ENCODE data around the gene ESPNL.
"Not testable (repeated sequence)": the region's sequence is repeated elsewhere in the genome, so short reads cannot be mapped to it uniquely, and the experiment has no call there.

ESPNL gene

GRCh38 chr2:238168196-238169047 is 68.3 kb downstream of the ESPNL start:
- no peak for DNase-seq (ENCODE audit: low read depth, low spot score)
- Histone ChIP-seq H3K36me3 (ENCODE audit: control insufficient read depth, insufficient read depth, low read length) (peaks cover 7% of the 10 kb centered on the region), H3K27me3 (ENCODE audit: control insufficient read depth, insufficient read depth, low read length) (peaks cover 6% of the 10 kb centered on the region; the same call in 1 of the 2 replicates), H3K9me3 (ENCODE audit: control insufficient read depth, insufficient read depth, low read length) (no peaks in the 10 kb centered on the region), H3K4me3 (ENCODE audit: low read length) (no peak overlapping the region), H3K4me1 (ENCODE audit: control insufficient read depth, insufficient read depth, low read length) (no peaks in the 10 kb centered on the region), H3K27ac (ENCODE audit: low read length) (no peak overlapping the region)
- no CpG with 5 or more reads among the region's 13 CpGs for WGBS (ENCODE audit: insufficient coverage, insufficient read length)

GRCh38 chr2:238169048-238169707 is 69.0 kb downstream of the ESPNL start:
- Histone ChIP-seq H3K36me3 (ENCODE audit: control insufficient read depth, insufficient read depth, low read length) (peaks cover 8% of the 10 kb centered on the region; the same call in 1 of the 2 replicates), H3K27ac (ENCODE audit: low read length) (no peak overlapping the region)
- WGBS (ENCODE audit: insufficient coverage, insufficient read length), result no CpG with 5 or more reads among the region's 6 CpGs

GRCh38 chr2:238169708-238170251 is 69.6 kb downstream of the ESPNL start:
- no peak overlapping the region for H3K4me3 ChIP-seq (ENCODE audit: low read length)
- DNase-seq (ENCODE audit: low read depth, low spot score), result no peak
- no CpG with 5 or more reads among the region's 5 CpGs for WGBS (ENCODE audit: insufficient coverage, insufficient read length)
- H3K36me3 ChIP-seq (ENCODE audit: control insufficient read depth, insufficient read depth, low read length), result peaks cover 10% of the 10 kb centered on the region; the same call in 1 of the 2 replicates
- H3K27ac ChIP-seq (ENCODE audit: low read length), result no peak overlapping the region
- H3K4me1 ChIP-seq (ENCODE audit: control insufficient read depth, insufficient read depth, low read length), result no peaks in the 10 kb centered on the region
- no peaks in the 10 kb centered on the region for H3K9me3 ChIP-seq (ENCODE audit: control insufficient read depth, insufficient read depth, low read length)
- H3K27me3 ChIP-seq (ENCODE audit: control insufficient read depth, insufficient read depth, low read length), result no peaks in the 10 kb centered on the region

More at GRCh38 chr2:238169048-238169707, 69.0 kb downstream of the ESPNL start:
- DNase-seq (ENCODE audit: low read depth, low spot score), result no peak
- peaks cover 2% of the 10 kb centered on the region; the same call in 1 of the 2 replicates for H3K27me3 ChIP-seq (ENCODE audit: control insufficient read depth, insufficient read depth, low read length)
- H3K4me1 ChIP-seq (ENCODE audit: control insufficient read depth, insufficient read depth, low read length), result no peaks in the 10 kb centered on the region
- no peak overlapping the region for H3K4me3 ChIP-seq (ENCODE audit: low read length)
- H3K9me3 ChIP-seq (ENCODE audit: control insufficient read depth, insufficient read depth, low read length), result no peaks in the 10 kb centered on the region

GRCh38 chr2:238170386-238171071 is 70.4 kb downstream of the ESPNL start:
- WGBS (ENCODE audit: insufficient coverage, insufficient read length), result no CpG with 5 or more reads among the region's 21 CpGs
- H3K27ac ChIP-seq (ENCODE audit: low read length), result no peak overlapping the region
- H3K9me3 ChIP-seq (ENCODE audit: control insufficient read depth, insufficient read depth, low read length), result no peaks in the 10 kb centered on the region
- no peak overlapping the region for H3K4me3 ChIP-seq (ENCODE audit: low read length)
- H3K4me1 ChIP-seq (ENCODE audit: control insufficient read depth, insufficient read depth, low read length), result no peaks in the 10 kb centered on the region
- H3K27me3 ChIP-seq (ENCODE audit: control insufficient read depth, insufficient read depth, low read length), result no peaks in the 10 kb centered on the region
- peaks cover 10% of the 10 kb centered on the region; the same call in 1 of the 2 replicates for H3K36me3 ChIP-seq (ENCODE audit: control insufficient read depth, insufficient read depth, low read length)
- DNase-seq (ENCODE audit: low read depth, low spot score), result no peak

- H3K4me1 ChIP-seq (ENCODE audit: control insufficient read depth, insufficient read depth, low read length); H3K27me3 ChIP-seq (ENCODE audit: control insufficient read depth, insufficient read depth, low read length); H3K4me3 ChIP-seq (ENCODE audit: low read length); H3K27ac ChIP-seq (ENCODE audit: low read length); DNase-seq (ENCODE audit: low read depth, low spot score); H3K9me3 ChIP-seq (ENCODE audit: control insufficient read depth, insufficient read depth, low read length): not testable (repeated sequence)
- H3K36me3 ChIP-seq (ENCODE audit: control insufficient read depth, insufficient read depth, low read length), result peaks cover 10% of the 10 kb centered on the region; the same call in 1 of the 2 replicates
- no CpG with 5 or more reads among the region's 5 CpGs for WGBS (ENCODE audit: insufficient coverage, insufficient read length)
These were observed 70.9 kb downstream of the ESPNL start for GRCh38 chr2:238171072-238171431.

GRCh38 chr2:238171575-238172187 is 71.5 kb downstream of the ESPNL start:
- no peaks in the 10 kb centered on the region for H3K27me3 ChIP-seq (ENCODE audit: control insufficient read depth, insufficient read depth, low read length)
- no CpG with 5 or more reads among the region's 9 CpGs for WGBS (ENCODE audit: insufficient coverage, insufficient read length)
- peaks cover 10% of the 10 kb centered on the region; the same call in 1 of the 2 replicates for H3K36me3 ChIP-seq (ENCODE audit: control insufficient read depth, insufficient read depth, low read length)
- H3K27ac ChIP-seq (ENCODE audit: low read length), result no peak overlapping the region
- no peak overlapping the region for H3K4me3 ChIP-seq (ENCODE audit: low read length)
- H3K4me1 ChIP-seq (ENCODE audit: control insufficient read depth, insufficient read depth, low read length), result no peaks in the 10 kb centered on the region
- H3K9me3 ChIP-seq (ENCODE audit: control insufficient read depth, insufficient read depth, low read length), result no peaks in the 10 kb centered on the region
- DNase-seq (ENCODE audit: low read depth, low spot score), result no peak

- H3K27me3 ChIP-seq (ENCODE audit: control insufficient read depth, insufficient read depth, low read length), result no peaks in the 10 kb centered on the region
- H3K4me3 ChIP-seq (ENCODE audit: low read length), result no peak overlapping the region
- H3K36me3 ChIP-seq (ENCODE audit: control insufficient read depth, insufficient read depth, low read length), result peaks cover 10% of the 10 kb centered on the region; the same call in 1 of the 2 replicates
- H3K4me1 ChIP-seq (ENCODE audit: control insufficient read depth, insufficient read depth, low read length), result no peaks in the 10 kb centered on the region
- no peak overlapping the region for H3K27ac ChIP-seq (ENCODE audit: low read length)
- no CpG with 5 or more reads among the region's 14 CpGs for WGBS (ENCODE audit: insufficient coverage, insufficient read length)
- H3K9me3 ChIP-seq (ENCODE audit: control insufficient read depth, insufficient read depth, low read length), result no peaks in the 10 kb centered on the region
- DNase-seq (ENCODE audit: low read depth, low spot score), result no peak
These were observed 72.3 kb downstream of the ESPNL start for GRCh38 chr2:238172439-238172838.

GRCh38 chr2:238173692-238174091 is 73.6 kb downstream of the ESPNL start:
- Histone ChIP-seq H3K36me3 (ENCODE audit: control insufficient read depth, insufficient read depth, low read length) (peaks cover 10% of the 10 kb centered on the region; the same call in 1 of the 2 replicates), H3K27ac (ENCODE audit: low read length) (no peak overlapping the region), H3K27me3 (ENCODE audit: control insufficient read depth, insufficient read depth, low read length) (no peaks in the 10 kb centered on the region), H3K9me3 (ENCODE audit: control insufficient read depth, insufficient read depth, low read length) (no peaks in the 10 kb centered on the region), H3K4me3 (ENCODE audit: low read length) (no peak overlapping the region), H3K4me1 (ENCODE audit: control insufficient read depth, insufficient read depth, low read length) (no peaks in the 10 kb centered on the region)
- no CpG with 5 or more reads among the region's 2 CpGs for WGBS (ENCODE audit: insufficient coverage, insufficient read length)
- no peak for DNase-seq (ENCODE audit: low read depth, low spot score)

GRCh38 chr2:238174291-238174690 is 74.2 kb downstream of the ESPNL start:
- H3K9me3 ChIP-seq (ENCODE audit: control insufficient read depth, insufficient read depth, low read length), result no peaks in the 10 kb centered on the region
- DNase-seq (ENCODE audit: low read depth, low spot score), result no peak
- no CpG with 5 or more reads among the region's 8 CpGs for WGBS (ENCODE audit: insufficient coverage, insufficient read length)
- no peak overlapping the region for H3K27ac ChIP-seq (ENCODE audit: low read length)
- peaks cover 11% of the 10 kb centered on the region; the same call in 1 of the 2 replicates for H3K36me3 ChIP-seq (ENCODE audit: control insufficient read depth, insufficient read depth, low read length)
- H3K27me3 ChIP-seq (ENCODE audit: control insufficient read depth, insufficient read depth, low read length), result no peaks in the 10 kb centered on the region
- no peak overlapping the region for H3K4me3 ChIP-seq (ENCODE audit: low read length)
- no peaks in the 10 kb centered on the region for H3K4me1 ChIP-seq (ENCODE audit: control insufficient read depth, insufficient read depth, low read length)

GRCh38 chr2:238174701-238175100 is 74.6 kb downstream of the ESPNL start:
- no peak for DNase-seq (ENCODE audit: low read depth, low spot score)
- WGBS (ENCODE audit: insufficient coverage, insufficient read length), result no CpG with 5 or more reads among the region's 3 CpGs
- Histone ChIP-seq H3K4me3 (ENCODE audit: low read length) (no peak overlapping the region), H3K27ac (ENCODE audit: low read length) (no peak overlapping the region), H3K4me1 (ENCODE audit: control insufficient read depth, insufficient read depth, low read length) (no peaks in the 10 kb centered on the region), H3K9me3 (ENCODE audit: control insufficient read depth, insufficient read depth, low read length) (no peaks in the 10 kb centered on the region), H3K27me3 (ENCODE audit: control insufficient read depth, insufficient read depth, low read length) (no peaks in the 10 kb centered on the region), H3K36me3 (ENCODE audit: control insufficient read depth, insufficient read depth, low read length) (peaks cover 13% of the 10 kb centered on the region; the same call in 1 of the 2 replicates)
